SU-DHL-6 (cell line): ENCODE results near the gene PIR.

Experiments
- H2AFZ ChIP-seq: fragments of 200-600 bp; sonication (generic); 2 replicates; pipeline ENCODE4 v1.6.1; 2014; ENCODE audit warnings: low read depth, mild to moderate bottlenecking, moderate library complexity, mixed read lengths, antibody characterized with exemption, low read length; ENCODE audit not compliant: severe bottlenecking
- H3F3A ChIP-seq: fragments of 200-600 bp; shearing (Covaris generic); 2 replicates; pipeline ENCODE4 v1.6.0; 2016; ENCODE audit warnings: antibody characterized with exemption, mild to moderate bottlenecking; ENCODE audit not compliant: insufficient read depth
- H3K27ac ChIP-seq: fragments of 200-600 bp; sonication (generic); 2 replicates; pipeline ENCODE4 v1.5.1; 2016; ENCODE audit warnings: low read depth, mild to moderate bottlenecking, low read length, moderate library complexity, mixed read lengths
- H3K27me3 ChIP-seq: fragments of 200-600 bp; sonication (generic), shearing (Covaris generic); 2 replicates; pipeline ENCODE4 v1.6.0; 2014; ENCODE audit warnings: mild to moderate bottlenecking, low read length
- H3K36me3 ChIP-seq: fragments of 200-600 bp; sonication (generic); 2 replicates; pipeline ENCODE4 v1.6.1; 2014; ENCODE audit warnings: mild to moderate bottlenecking, low read length, mixed read lengths
- H3K4me2 ChIP-seq: fragments of 300-600, 200-600 bp; shearing (Covaris generic), sonication (generic); 2 replicates; pipeline ENCODE4 v1.6.0; 2014; ENCODE audit warnings: low read length, low read depth, mild to moderate bottlenecking; ENCODE audit not compliant: poor library complexity, severe bottlenecking
- H3K4me3 ChIP-seq: fragments of 200-600 bp; sonication (generic); 2 replicates; pipeline ENCODE4 v1.5.1; 2014; ENCODE audit warnings: antibody characterized with exemption, low read length, mild to moderate bottlenecking, mixed read lengths; ENCODE audit not compliant: insufficient read depth, poor library complexity, severe bottlenecking
- H3K79me2 ChIP-seq: fragments of 200-600 bp; sonication (generic); 2 replicates; pipeline ENCODE4 v1.6.1; 2014; ENCODE audit warnings: mild to moderate bottlenecking, low read length, moderate library complexity; ENCODE audit not compliant: insufficient read depth
- H3K9ac ChIP-seq: fragments of 200-600 bp; sonication (generic); 2 replicates; pipeline ENCODE4 v1.7.0; 2014; ENCODE audit warnings: mild to moderate bottlenecking, low read length
- H3K9me2 ChIP-seq: fragments of 200-600 bp; sonication (generic); replicated peaks from 2 replicates; pipeline ENCODE4 v1.6.1; 2014; ENCODE audit warnings: low read length; ENCODE audit not compliant: insufficient read depth
- H3K9me3 ChIP-seq: fragments of 200-600 bp; sonication (generic); 2 replicates; pipeline ENCODE4 v1.6.1; 2014; ENCODE audit warnings: low read length, mixed read lengths; ENCODE audit not compliant: insufficient read depth
- H4K20me1 ChIP-seq: fragments of 200-600 bp; sonication (generic); 2 replicates; pipeline ENCODE4 v1.6.1; 2014; ENCODE audit warnings: low read depth, mild to moderate bottlenecking, antibody characterized with exemption, low read length, moderate library complexity, mixed read lengths
- CTCF ChIP-seq: fragments of 200-600 bp; sonication (generic); IDR thresholded peaks from one replicate; pipeline ENCODE4 v1.5.1; 2017; ENCODE audit warnings: antibody characterized with exemption, mild to moderate bottlenecking, low read length, moderate library complexity; ENCODE audit not compliant: insufficient read depth, poor library complexity, severe bottlenecking
- EZH2phosphoT487 ChIP-seq: fragments of 200-600 bp; sonication (generic), shearing (Covaris generic); conservative IDR thresholded peaks from 2 replicates; pipeline ENCODE4 v1.6.1; 2018; ENCODE audit warnings: mild to moderate bottlenecking, antibody characterized with exemption, low read length, moderate library complexity, mixed read lengths

Gene PIR

GRCh38 chrX:15366506-15367352 is 126.4 kb downstream of the PIR start:
- Histone ChIP-seq H4K20me1 (no peaks in the 10 kb centered on the region), H3K36me3 (no peaks in the 10 kb centered on the region), H3K79me2 (no peaks in the 10 kb centered on the region), H3K4me2 (no peak overlapping the region), H3K27me3 (no peaks in the 10 kb centered on the region), H3K27ac (no peak overlapping the region), H2AFZ (no peak overlapping the region), H3K9me2 (no peaks in the 10 kb centered on the region), H3K9me3 (no peaks in the 10 kb centered on the region), H3F3A (no peaks in the 10 kb centered on the region), H3K4me3 (no peak overlapping the region), H3K9ac (no peak overlapping the region)
- TF ChIP-seq EZH2phosphoT487 (no peak), CTCF (no peak)

DNA sequence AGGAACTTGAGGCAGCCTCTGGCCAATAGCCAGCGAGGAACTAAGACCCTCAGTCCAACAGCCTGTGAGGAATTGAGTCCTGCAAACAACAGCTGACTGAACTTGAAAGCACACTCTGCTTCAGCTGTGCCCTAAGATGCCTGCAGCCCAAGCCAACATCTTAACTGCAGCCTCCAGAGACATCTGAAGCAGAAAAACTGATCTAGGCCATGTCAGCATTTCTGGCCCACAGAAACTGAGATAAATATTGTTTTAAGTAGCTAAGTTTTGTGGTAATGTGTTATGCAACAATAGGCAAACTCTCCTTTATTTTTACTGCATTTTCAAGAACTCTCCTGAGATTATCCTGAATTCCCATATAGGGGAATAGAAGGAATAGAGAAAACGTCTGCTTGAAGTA is 133.4 kb downstream of the PIR start:
- Histone ChIP-seq H3K27me3 (no peaks in the 10 kb centered on the region), H4K20me1 (no peaks in the 10 kb centered on the region), H3K9me3 (no peaks in the 10 kb centered on the region), H3K4me3 (no peak overlapping the region), H2AFZ (no peak overlapping the region), H3K27ac (no peak overlapping the region), H3K9ac (no peak overlapping the region), H3K36me3 (no peaks in the 10 kb centered on the region), H3K79me2 (no peaks in the 10 kb centered on the region), H3K9me2 (no peaks in the 10 kb centered on the region), H3F3A (no peaks in the 10 kb centered on the region), H3K4me2 (no peak overlapping the region)
- no peak for TF ChIP-seq EZH2phosphoT487
- no peak for TF ChIP-seq CTCF

DNA sequence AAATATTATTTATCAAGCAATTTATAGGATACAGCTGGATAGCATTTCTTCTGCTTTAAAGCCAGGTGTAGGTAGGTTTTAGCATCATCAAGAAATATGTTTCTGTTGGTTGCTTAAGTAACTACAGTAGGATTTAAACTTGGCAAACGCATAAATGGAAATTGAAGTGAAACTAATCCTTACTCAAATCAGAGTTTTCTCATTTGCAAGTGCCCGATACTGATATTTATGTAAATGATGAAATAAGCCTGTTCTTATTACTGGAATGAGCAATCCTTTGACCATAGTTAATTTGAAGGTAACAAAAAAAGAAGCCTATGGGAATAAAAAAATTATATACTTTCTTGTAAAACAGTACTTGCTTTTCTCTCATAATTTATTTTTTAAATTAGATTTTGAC is 134.6 kb downstream of the PIR start:
- H3K27ac ChIP-seq: no peak overlapping the region
- H3K9ac ChIP-seq: no peak overlapping the region
- TF ChIP-seq CTCF (no peak), EZH2phosphoT487 (no peak)
- no peaks in the 10 kb centered on the region for H3K9me3 ChIP-seq
- no peak overlapping the region for H3K4me2 ChIP-seq
- H3K27me3 ChIP-seq: no peaks in the 10 kb centered on the region
- no peak overlapping the region for H3K4me3 ChIP-seq
- no peaks in the 10 kb centered on the region for H3K36me3 ChIP-seq
- no peaks in the 10 kb centered on the region for H3K79me2 ChIP-seq
- H3K9me2 ChIP-seq: no peaks in the 10 kb centered on the region
- H2AFZ ChIP-seq: no peak overlapping the region
- no peaks in the 10 kb centered on the region for H4K20me1 ChIP-seq
- H3F3A ChIP-seq: no peaks in the 10 kb centered on the region
